Measurements from ENCODE around the gene CLDN6. TPM values are rescaled to one million over a fixed set of nuclear protein-coding genes. Genes with fewer than 3 reads are reported as not detected.

The CLDN6 gene
- total and polyA plus RNA-seq, 9 of the 15 experiments (the other 6 are each of a cell fraction or from before 2014, with no cell fraction given) = 0.22 to 0.75 (median 0.38) TPM; not detected in 3

DNA sequence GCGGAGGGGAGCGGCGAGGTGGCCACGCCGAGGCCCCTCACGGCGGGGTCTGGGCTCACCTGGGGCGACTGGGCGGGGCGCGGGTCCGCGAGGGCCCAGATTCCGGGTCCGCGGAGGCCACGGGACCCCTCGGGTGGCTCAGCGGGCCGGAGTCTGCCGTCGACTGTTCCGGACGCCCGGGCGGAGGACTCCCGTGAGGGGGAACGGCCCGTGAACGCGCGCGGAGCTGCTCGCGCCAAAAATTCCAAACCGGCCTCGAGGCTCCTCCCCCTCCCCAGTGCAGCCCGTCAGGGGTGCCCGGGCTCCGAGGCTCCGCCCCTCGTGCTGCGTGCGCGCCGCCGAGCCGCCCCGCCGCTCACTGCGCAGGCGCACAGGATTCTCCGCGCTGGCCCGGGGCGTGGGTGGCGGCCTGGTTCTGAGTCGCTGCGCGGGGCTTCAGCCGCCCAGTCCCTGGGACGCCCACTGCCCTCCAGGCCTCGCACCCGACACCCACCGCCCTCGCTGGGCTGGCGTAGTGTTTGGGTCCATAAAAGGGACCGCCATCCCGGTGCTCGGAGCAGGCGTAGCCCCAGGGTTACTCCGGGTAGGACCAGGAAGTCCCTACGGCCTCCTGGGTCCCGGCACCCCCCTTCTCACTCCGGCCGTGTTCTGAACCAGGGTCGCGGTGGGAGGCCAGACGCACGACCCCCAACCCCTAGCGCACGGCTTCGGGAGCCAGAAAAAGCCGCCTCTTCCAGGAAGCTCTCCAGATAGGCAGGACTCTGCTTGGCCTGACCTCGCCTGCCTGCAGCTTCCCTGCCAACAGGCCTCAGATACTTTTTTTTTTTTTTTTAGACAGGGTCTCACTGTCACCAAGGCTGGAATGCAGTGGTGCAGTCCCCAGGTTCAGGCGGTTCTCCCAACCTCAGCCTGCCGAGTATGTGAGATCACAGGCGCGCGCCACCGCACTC is 37.5 kb downstream of the CLDN6 start, which contains the start of gene PKMYT1 (continued):
- TF ChIP-seq, protein P1, sequence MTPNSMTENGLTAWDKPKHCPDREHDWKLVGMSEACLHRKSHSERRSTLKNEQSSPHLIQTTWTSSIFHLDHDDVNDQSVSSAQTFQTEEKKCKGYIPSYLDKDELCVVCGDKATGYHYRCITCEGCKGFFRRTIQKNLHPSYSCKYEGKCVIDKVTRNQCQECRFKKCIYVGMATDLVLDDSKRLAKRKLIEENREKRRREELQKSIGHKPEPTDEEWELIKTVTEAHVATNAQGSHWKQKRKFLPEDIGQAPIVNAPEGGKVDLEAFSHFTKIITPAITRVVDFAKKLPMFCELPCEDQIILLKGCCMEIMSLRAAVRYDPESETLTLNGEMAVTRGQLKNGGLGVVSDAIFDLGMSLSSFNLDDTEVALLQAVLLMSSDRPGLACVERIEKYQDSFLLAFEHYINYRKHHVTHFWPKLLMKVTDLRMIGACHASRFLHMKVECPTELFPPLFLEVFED (CRISPR knock-in tag; conservative IDR thresholded peaks at IDR 0.05) = no peak
- TF ChIP-seq ILF3 (IDR thresholded peaks at IDR 0.05; ENCODE audit: borderline replicate concordance) (no peak), ELF4 (CRISPR knock-in tag; IDR thresholded peaks at IDR 0.05) (no peak), SMARCC2 (IDR thresholded peaks at IDR 0.05; ENCODE audit: low read depth) (no peak), TAF15 (IDR thresholded peaks at IDR 0.05; ENCODE audit: low read depth, low read length) (no peak), ARHGAP35 (IDR thresholded peaks at IDR 0.05; ENCODE audit: partially characterized antibody) (no peak), ERF (CRISPR knock-in tag; IDR thresholded peaks at IDR 0.05) (peak; percentile 64; the same call in 1 of the 2 replicates), POLR2H (tag; IDR thresholded peaks at IDR 0.05; ENCODE audit: low read depth) (no peak; the same call in 1 of the 2 replicates), ZFP1 (CRISPR knock-in tag; IDR thresholded peaks at IDR 0.05) (no peak), SAFB (IDR thresholded peaks at IDR 0.05; ENCODE audit: borderline replicate concordance, low read depth, low read length) (peak; percentile 96), U2AF2 (optimal IDR thresholded peaks at IDR 0.05; ENCODE audit: low read depth, low read length) (no peak), SUPT5H (IDR thresholded peaks at IDR 0.05) (peak; percentile 87), KDM1A (IDR thresholded peaks at IDR 0.05) (no peak), CREB1 (IDR thresholded peaks at IDR 0.05) (no peak; the same call in 1 of the 2 replicates), CREB1 (CRISPR knock-in tag; IDR thresholded peaks at IDR 0.05) (peak; percentile 34; the same call in 1 of the 2 replicates), NCOA6 (IDR thresholded peaks at IDR 0.05) (no peak), POLR2AphosphoS5 (IDR thresholded peaks at IDR 0.05; ENCODE audit: control insufficient read depth, insufficient read depth, low read depth, low read length) (peak; percentile 74)
- TF ChIP-seq, protein P2, sequence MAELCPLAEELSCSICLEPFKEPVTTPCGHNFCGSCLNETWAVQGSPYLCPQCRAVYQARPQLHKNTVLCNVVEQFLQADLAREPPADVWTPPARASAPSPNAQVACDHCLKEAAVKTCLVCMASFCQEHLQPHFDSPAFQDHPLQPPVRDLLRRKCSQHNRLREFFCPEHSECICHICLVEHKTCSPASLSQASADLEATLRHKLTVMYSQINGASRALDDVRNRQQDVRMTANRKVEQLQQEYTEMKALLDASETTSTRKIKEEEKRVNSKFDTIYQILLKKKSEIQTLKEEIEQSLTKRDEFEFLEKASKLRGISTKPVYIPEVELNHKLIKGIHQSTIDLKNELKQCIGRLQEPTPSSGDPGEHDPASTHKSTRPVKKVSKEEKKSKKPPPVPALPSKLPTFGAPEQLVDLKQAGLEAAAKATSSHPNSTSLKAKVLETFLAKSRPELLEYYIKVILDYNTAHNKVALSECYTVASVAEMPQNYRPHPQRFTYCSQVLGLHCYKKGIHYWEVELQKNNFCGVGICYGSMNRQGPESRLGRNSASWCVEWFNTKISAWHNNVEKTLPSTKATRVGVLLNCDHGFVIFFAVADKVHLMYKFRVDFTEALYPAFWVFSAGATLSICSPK (IDR thresholded peaks at IDR 0.05; ENCODE audit: borderline replicate concordance) = no peak
- TF ChIP-seq, protein P3, sequence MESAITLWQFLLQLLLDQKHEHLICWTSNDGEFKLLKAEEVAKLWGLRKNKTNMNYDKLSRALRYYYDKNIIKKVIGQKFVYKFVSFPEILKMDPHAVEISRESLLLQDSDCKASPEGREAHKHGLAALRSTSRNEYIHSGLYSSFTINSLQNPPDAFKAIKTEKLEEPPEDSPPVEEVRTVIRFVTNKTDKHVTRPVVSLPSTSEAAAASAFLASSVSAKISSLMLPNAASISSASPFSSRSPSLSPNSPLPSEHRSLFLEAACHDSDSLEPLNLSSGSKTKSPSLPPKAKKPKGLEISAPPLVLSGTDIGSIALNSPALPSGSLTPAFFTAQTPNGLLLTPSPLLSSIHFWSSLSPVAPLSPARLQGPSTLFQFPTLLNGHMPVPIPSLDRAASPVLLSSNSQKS (CRISPR knock-in tag; IDR thresholded peaks at IDR 0.05) = 0 out of 2 replicates have a peak, but pooled peaks have one; percentile 10
- TF ChIP-seq, protein P4, sequence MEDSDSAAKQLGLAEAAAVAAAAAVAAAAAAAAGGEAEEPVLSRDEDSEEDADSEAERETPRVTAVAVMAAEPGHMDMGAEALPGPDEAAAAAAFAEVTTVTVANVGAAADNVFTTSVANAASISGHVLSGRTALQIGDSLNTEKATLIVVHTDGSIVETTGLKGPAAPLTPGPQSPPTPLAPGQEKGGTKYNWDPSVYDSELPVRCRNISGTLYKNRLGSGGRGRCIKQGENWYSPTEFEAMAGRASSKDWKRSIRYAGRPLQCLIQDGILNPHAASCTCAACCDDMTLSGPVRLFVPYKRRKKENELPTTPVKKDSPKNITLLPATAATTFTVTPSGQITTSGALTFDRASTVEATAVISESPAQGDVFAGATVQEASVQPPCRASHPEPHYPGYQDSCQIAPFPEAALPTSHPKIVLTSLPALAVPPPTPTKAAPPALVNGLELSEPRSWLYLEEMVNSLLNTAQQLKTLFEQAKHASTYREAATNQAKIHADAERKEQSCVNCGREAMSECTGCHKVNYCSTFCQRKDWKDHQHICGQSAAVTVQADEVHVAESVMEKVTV (CRISPR knock-in tag; IDR thresholded peaks at IDR 0.05) = no peak
- TF ChIP-seq, protein P5, sequence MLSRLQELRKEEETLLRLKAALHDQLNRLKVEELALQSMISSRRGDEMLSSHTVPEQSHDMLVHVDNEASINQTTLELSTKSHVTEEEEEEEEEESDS (CRISPR knock-in tag; IDR thresholded peaks at IDR 0.05) = no peak

Data from K562 (cell line).